SHP77 (cell line): ENCODE measurements around the gene NBPF3.
"Not testable (repeated sequence)": the region's sequence is repeated elsewhere in the genome, so short reads cannot be mapped to it uniquely, and the experiment has no call there.

Experiments
- DNase-seq, 2 experiments: peaks; one replicate each; lab custom pipeline; 2025; lab: John Stamatoyannopoulos, UW

The NBPF3 gene

GRCh38 chr1:21518774-21519455 lies 79.0 kb downstream of the NBPF3 start:
- no peak for DNase-seq

- not testable (repeated sequence) for DNase-seq
These were observed 79.6 kb downstream of the NBPF3 start for GRCh38 chr1:21519486-21520070.

DNA sequence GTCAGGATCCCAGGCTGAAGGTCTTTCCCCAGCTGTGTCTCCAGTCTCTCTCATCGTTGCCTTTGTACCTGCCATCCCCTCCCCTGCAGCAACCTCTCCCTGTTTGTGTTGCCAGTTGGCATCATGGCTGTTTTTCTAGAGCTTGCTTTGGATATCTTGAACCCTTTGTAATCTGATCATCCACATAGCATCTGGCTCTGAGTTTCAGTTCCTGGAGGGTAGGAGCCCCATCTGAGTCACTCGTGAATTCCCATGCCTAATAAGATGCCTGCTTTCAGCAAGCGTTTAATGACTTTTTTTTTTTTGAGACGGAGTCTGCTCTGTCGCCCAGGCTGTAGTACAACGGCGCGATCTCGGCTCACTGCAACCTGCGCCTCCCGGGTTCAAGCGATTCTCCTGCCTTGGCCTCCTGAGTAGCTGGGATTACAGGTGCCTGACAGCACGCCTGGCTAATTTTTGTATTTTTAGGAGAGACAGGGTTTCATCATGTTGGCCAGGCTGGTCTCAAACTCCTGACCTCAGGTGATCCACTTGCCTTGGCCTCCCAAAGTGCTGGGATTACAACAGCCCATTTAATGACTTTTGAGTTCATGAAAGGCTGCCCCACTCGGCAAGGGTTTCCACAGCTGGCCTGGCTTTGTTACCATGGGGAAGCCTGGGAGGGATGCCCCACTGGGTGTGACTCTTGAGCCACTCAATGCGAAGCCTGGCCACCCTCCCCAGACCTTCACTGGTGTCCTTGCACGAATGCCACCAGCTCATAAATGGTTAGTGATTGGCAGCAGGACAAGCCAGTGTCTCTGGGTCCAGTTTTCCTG lies 81.2 kb downstream of the NBPF3 start:
- DNase-seq: no peak

- DNase-seq: no peak
These were observed 81.8 kb downstream of the NBPF3 start for GRCh38 chr1:21521717-21522060.

DNA sequence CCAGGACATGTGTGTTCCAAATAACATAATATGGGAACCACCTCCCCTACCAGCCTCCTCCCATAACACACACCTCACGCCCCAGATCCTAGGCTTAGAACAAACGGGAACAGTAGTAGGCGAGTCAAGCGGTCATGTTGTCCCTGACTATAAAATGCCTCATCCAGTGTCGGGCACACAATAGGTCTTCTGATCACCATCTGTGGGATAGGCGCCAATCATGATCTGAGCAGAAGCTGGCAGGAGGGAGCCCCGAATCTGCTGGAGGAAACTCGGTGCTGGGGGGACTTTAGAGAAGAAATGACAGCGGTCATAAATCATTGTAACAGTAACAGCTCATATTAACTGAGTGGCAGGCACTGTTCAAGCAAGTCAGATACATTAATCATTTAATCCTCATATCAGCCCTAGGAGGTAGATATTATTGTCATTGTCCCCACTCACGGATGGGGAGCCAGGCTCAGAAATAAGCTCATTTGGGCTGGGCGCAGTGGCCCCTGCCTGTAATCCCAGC lies 82.6 kb downstream of the NBPF3 start:
- DNase-seq: no peak

DNA sequence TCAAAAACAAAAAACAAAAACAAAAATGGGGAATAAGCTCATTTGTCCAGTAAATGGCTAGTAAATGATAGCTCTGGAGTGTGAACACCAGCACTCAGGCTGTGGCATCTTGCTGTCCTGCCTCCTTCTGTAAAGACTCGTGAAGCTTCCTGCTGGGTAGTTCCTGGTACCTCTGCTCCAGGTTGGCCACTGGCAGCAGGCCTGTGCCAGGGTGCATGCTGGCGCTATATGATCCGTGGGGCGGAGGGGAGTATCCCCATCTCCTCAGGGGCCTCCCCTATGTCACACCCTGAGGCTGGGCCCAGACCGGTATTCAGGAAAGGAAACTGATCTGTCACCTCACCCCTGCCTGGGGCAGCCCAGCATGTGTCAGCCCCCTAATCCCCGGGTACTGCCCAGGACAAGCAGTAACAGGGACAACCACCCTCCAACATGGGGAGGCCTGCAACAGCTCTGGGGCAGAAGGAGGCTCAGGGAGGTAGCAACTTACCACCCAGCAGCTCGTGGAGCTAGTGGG lies 83.4 kb downstream of the NBPF3 start:
- DNase-seq: no peak

DNA sequence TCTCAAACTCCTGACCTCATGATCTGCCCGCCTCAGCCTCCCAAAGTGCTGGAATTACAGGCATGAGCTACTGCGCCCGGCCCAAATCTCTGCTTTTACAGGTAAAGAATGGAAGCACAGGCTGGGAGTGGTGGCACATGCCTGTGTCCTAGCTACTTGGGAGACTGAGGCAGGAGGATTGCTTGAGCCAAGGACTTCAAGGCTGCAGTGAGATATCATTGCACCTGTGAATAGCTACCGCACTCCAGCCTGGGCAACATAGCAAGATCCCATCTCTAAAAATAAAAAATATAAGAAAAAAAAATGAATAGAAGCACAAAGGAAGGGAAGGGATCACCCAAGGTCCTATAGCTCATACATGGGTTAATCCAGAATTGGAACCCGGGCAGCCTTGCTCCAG lies 84.3 kb downstream of the NBPF3 start:
- no peak for DNase-seq

DNA sequence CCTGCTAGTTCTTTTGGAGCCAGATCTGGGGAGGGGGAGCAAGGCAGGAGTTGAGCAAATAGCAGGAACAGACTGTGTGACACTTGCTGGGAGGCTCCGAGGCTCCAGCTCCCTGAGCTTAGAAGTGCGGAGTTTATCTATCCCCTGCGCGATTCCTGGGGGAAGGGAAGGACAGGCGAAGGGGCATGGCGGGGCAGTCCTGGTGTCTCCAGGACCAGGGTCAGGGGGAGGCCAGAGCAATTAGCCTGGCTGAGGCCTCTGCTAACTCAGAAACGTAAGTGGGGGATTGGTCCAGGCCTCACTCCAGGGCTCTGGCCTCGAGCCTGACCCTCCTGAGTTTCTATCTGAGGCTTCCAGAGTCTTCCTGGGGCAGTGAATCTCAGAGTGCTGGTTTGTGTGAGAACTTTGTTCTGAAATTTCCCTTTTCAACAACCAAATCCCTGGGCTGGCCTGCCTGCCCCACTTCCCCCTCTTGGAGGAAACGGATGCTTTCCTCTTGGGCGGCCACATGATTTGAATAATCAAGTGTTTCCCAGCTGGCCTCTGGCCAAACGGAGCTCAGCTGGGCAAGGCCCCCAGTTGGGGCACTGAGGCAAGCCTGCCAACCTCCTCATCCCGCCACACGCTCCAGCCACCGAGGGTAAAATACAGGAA lies 84.9 kb downstream of the NBPF3 start:
- no peak for DNase-seq

DNA sequence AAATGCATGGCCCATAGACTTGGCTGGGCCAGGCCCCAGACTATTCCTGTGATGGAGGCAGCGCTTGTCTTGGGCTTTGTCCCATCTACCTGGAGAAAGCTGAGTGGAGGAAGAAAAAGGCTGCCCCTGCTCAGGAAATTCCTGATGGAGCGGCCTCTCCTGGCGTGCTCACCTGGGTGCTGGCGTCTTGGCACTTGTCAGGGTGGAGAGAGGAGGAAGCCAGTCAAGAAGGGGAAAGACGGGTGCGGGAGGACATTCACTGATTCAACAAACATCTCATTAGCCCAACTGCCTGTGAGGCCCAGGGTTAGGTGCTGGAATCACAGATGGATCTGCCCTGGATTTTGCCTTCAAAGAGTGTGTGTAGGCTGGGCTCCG lies 85.4 kb downstream of the NBPF3 start:
- DNase-seq: no peak

DNA sequence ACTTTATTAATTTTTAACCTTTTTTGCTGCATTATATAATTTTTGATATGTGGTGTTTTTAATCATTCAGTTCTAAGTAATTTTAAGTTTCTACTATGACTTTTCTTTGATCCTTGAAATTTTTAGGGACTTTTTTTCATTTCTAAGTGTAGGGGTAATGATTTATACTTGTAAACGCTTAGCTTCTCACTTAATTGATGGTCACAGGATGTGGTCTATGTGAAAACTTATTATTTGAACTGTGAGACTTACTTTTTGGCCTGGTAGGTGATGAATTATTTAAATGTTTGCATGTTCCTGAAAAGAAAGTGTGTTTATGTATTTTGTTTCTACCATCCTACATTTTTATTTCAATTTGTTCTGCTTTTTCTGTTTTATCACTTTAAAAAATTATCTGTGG lies 86.5 kb downstream of the NBPF3 start:
- DNase-seq: no peak

DNA sequence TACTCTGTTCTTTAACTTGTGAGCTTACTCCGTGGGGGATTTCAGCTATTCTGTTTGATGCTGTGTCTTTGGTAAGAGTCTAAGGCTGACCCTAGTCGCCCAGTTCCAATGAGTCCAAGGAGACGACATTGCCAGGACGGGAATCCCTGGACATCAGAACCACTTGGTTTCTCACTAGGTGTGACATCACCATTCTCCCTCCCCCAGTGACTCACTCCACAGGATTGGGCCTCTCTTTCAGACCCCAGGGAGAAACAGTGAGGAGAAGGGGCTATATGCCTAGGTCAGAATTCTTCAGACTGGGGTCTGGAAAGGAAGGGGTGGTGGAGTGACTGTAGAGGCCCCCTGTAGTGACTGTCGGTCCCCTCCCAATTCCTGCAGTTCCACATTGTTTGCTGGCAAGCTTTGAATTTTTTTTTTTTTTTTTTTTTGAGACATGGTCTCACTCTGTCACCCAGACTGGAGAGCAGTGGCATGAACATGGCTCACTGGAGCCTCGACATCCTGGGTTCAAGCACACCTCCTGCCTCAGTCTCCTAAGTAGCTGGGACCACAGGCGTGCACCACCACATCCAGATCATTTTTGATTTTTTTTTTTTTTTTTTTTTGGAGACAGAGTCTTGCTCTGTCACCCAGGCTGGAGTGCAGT lies 90.6 kb downstream of the NBPF3 start:
- no peak for DNase-seq

- DNase-seq: no peak
These were observed 91.3 kb downstream of the NBPF3 start for GRCh38 chr1:21531241-21531640.

DNA sequence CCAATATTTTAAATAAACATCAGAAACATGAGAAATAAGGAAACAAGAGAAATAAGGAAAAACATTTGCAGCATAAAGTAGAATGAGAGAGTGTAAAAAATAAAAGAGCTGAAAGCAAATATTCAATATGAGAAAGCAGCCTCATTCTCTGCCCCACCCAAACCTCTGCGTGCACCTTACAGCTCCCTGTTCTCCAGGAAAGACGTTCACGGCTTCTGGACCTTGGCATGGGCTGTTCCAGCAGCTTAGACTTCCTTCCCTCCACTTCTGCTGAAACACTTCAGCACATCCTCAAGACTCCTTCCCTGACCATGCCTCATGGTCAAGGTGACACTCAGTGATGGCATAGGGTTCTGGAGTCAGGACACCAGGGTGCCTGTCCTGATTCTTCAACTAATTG lies 92.6 kb downstream of the NBPF3 start:
- no peak for DNase-seq

- no peak for DNase-seq
These were observed 93.1 kb downstream of the NBPF3 start for GRCh38 chr1:21532992-21533534.

DNA sequence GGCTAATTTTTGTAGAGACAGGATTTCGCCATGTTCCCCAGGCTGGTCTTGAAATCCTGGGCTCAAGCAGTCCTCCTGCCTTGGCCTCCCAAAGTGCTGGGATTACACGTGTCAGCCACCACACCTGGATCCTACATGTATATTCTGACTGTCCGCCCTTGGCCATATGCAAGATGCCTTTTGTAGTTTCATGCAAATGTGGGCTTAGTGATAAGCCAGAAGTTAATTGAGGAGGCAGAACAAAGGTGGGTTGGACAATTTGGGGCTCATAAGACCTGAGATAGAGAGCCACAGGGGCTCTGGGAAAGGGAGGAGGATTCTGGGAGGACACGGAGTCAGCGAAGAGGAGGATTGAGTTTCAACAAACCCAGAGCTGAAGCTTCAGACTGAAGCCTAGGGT lies 94.2 kb downstream of the NBPF3 start:
- DNase-seq: no peak
